Measurements from ENCODE around the gene NLRC3.

DNA sequence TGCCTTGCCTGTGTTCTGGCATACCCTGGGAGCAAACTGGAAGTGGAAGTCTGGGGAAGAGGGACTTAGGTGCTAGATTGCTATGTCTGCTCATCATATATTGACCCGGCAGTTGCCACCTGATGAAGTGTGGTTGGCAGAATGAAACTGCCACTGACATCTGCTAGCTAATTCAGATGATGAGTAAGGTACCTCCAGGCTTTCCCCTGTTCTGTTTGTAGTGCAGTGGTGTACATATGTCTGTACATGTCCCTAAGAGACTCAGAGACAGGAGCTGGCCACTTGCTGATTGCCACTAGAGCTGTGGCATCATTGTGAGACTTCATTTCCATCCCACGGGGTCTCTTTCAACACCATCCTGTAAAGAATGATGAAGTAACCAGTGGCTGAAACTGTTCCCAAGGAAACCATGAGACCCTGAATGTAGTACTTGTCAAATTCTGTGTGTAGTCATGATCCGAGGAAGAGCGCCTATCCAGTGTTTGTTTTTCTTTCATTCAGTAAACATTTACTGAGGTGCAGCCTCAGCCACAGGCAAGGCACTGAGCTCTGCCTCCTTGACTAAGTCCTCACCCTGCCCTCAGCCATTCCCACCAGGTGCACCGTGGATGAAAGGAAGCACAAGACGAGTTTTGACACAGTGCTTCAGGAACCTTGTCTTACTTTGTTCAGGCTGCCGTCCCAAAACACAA, 63.2 kb downstream of the NLRC3 start:
- TF ChIP-seq ZNF626 (tag by site-specific recombination; IDR thresholded peaks at IDR 0.05) (no peak), REST (tag by site-specific recombination; IDR thresholded peaks at IDR 0.05) (no peak), ZNF561 (tag by site-specific recombination; IDR thresholded peaks at IDR 0.05; ENCODE audit: borderline replicate concordance) (no peak), ZNF416 (tag by site-specific recombination; IDR thresholded peaks at IDR 0.05) (no peak), ZNF654 (tag by site-specific recombination; IDR thresholded peaks at IDR 0.05; ENCODE audit: low read depth) (no peak)
- TF ChIP-seq, protein P1, sequence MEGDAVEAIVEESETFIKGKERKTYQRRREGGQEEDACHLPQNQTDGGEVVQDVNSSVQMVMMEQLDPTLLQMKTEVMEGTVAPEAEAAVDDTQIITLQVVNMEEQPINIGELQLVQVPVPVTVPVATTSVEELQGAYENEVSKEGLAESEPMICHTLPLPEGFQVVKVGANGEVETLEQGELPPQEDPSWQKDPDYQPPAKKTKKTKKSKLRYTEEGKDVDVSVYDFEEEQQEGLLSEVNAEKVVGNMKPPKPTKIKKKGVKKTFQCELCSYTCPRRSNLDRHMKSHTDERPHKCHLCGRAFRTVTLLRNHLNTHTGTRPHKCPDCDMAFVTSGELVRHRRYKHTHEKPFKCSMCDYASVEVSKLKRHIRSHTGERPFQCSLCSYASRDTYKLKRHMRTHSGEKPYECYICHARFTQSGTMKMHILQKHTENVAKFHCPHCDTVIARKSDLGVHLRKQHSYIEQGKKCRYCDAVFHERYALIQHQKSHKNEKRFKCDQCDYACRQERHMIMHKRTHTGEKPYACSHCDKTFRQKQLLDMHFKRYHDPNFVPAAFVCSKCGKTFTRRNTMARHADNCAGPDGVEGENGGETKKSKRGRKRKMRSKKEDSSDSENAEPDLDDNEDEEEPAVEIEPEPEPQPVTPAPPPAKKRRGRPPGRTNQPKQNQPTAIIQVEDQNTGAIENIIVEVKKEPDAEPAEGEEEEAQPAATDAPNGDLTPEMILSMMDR (tag by site-specific recombination; IDR thresholded peaks at IDR 0.05), result no peak
